Epithelial cell of esophagus (primary cell): ENCODE data around the gene THSD4.

Experiments used
- DNase-seq: peaks from one replicate; pipeline ENCODE4 v3.0.0; 2010; ENCODE audit warnings: low read depth
- H3K4me3 ChIP-seq: 2 replicates; pipeline ENCODE4 v1.5.1; 2011; ENCODE audit warnings: mild to moderate bottlenecking, low read length, control low read depth
- CTCF ChIP-seq: IDR thresholded peaks from 2 replicates; pipeline ENCODE4 v1.5.1; 2011; ENCODE audit warnings: low read depth, mild to moderate bottlenecking, low read length, control low read depth, inconsistent platforms; ENCODE audit not compliant: insufficient read depth; ENCODE audit errors: missing control alignments

The THSD4 gene

GRCh38 chr15:71603379-71603778 is 488.1 kb downstream of the THSD4 start:
- TF ChIP-seq CTCF = no peak
- H3K4me3 ChIP-seq = no peak overlapping the region
- DNase-seq = no peak

GRCh38 chr15:71607383-71607782 is 492.1 kb downstream of the THSD4 start:
- no peak overlapping the region for H3K4me3 ChIP-seq
- TF ChIP-seq CTCF = no peak
- DNase-seq = no peak

DNA sequence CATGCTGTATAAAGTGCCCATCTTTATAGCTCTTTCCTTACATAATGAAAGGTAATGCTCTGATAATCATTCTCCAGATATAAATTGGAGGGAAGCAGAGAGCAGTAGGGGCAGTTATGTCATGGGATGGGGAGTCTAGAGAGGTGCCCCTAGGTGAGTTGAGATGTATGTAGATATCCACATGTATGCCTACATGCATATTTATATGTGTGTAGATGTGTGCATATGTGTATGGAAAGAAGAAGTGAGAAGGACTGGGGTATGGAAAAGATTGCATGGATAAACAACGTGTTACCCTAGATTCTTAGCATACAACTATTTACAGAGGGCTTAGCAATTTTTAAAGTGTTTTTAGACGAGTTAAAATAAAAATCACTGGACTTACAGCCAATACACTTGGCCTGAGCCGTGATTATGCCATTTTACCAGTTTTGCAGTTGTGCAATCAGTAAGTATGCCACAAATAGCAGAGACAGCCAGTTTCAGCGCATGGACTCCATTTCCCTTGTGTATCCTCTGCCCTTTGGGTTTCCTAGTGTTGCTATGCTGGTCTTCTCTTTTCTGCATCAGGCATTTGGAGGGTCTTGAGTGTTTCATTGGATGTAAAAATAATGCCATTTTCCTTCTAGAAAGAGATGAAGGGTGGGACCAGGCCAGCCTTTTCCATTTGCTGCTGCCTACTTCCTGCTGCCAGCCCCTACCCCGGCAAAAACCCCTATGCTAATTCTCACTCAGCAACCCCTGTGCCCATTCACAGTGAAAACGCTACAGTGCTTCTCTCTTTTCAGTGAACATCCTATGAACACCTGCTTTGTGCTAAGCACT is 495.7 kb downstream of the THSD4 start:
- TF ChIP-seq CTCF = no peak
- DNase-seq = peak; percentile 36
- H3K4me3 ChIP-seq = no peak overlapping the region

DNA sequence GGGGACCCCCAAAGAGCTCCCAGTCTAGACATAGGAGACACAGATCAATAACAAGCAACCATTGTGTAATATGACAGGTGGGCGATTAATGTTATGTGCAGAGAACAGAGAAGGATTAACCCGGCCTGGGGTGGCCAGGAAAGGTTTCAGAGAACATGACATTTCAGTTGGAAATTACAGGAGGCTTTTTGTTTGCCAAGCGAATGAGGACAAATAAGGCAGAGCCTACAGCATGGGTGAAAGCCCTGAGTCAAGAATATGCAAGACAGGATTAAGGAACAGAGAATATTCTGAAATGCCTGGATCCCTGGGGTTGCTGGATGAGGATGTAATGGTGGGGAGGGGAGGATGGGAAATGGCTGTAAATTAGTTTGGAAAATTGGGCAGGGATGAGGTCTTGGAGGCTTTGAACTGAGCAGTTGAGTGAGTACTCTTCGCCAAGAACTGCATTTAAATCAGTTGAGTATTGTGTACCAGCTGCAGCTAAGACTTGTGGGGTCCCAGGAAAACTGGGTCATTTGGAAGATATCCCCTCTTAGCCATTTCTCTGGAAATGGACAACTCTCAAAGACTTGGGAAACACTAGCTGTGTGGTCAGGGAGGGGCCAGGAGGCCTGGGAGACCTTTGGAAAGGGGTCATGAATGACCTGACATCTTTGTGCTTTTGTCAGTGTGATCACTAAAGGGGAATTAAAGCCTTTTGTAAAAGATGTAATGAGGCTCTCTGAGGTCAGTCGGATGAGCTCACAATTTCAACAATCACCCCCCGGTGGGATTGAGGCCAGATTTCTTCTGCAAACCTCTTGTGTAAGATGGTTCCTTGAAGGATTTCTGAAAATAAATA is 496.5 kb downstream of the THSD4 start:
- no peak for DNase-seq
- H3K4me3 ChIP-seq = no peak overlapping the region
- TF ChIP-seq CTCF = no peak

DNA sequence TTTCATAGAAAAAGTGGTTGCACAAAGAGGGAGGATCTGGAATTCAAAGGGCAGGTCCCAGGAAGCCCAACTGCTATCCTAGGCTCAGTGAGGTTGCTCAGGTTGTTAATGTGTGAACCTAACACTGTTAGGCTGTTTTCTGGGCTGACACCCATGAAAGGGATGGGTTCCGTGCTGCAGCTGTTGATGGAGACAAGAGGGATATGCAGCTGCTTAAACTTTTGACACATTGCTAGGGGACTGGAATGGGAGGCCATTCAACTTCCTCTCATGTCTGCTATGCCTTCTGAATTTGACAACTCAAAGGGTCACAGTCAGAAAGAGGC is 497.1 kb downstream of the THSD4 start:
- no peak for DNase-seq
- no peak overlapping the region for H3K4me3 ChIP-seq
- no peak for TF ChIP-seq CTCF

GRCh38 chr15:71612869-71613268 is 497.6 kb downstream of the THSD4 start:
- no peak for TF ChIP-seq CTCF
- H3K4me3 ChIP-seq = no peak overlapping the region
- no peak for DNase-seq
